OCI-LY1 (cell line): ENCODE results near the gene MAP2K6.

Experiments
- EZH2 ChIP-seq: fragments of 200-600 bp; sonication (generic), shearing (Covaris generic); IDR thresholded peaks from 2 replicates; pipeline ENCODE4 v1.8.0; 2017; ENCODE audit warnings: borderline replicate concordance, mixed run types, mild to moderate bottlenecking, antibody characterized with exemption, low read length, moderate library complexity, mixed read lengths
- TF ChIP-seq, protein P1 (sequence below): fragments of 200-600 bp; sonication (generic), shearing (Covaris generic); IDR thresholded peaks from 2 replicates; pipeline ENCODE4 v1.5.1; 2017; ENCODE audit warnings: mild to moderate bottlenecking, antibody characterized with exemption, low read length, moderate library complexity, mixed read lengths

DNA sequence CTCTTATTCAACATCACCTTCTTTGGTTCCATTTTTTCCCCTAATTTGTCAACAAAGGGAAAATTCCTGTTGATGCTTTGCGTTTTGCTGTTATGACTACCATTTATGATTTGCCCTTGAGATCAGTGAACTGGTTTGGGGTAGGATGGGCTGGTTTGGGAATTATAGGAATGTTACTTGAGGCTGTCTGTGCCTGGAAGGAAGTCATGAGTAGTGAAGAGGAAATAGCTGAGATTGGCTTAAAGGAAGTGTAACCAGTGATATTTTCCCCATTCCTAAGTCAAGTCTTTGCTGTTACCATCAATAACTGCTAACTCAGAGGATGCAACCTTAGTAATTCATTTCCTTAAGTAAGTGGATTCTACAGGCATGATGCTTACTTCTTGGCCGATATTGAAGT, 179.2 kb downstream of the MAP2K6 start:
- TF ChIP-seq, protein P1, sequence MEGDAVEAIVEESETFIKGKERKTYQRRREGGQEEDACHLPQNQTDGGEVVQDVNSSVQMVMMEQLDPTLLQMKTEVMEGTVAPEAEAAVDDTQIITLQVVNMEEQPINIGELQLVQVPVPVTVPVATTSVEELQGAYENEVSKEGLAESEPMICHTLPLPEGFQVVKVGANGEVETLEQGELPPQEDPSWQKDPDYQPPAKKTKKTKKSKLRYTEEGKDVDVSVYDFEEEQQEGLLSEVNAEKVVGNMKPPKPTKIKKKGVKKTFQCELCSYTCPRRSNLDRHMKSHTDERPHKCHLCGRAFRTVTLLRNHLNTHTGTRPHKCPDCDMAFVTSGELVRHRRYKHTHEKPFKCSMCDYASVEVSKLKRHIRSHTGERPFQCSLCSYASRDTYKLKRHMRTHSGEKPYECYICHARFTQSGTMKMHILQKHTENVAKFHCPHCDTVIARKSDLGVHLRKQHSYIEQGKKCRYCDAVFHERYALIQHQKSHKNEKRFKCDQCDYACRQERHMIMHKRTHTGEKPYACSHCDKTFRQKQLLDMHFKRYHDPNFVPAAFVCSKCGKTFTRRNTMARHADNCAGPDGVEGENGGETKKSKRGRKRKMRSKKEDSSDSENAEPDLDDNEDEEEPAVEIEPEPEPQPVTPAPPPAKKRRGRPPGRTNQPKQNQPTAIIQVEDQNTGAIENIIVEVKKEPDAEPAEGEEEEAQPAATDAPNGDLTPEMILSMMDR, result no peak
- no peak for TF ChIP-seq EZH2
